Adrenal gland (tissue), 12 donors: ENCODE data around the gene UPK3BL1. TPM values are rescaled to one million over a fixed set of nuclear protein-coding genes. Genes with fewer than 3 reads are reported as not detected.
A peak's percentile ranks its signal among the peaks of the same experiment; 100 is the strongest.
"Not testable (repeated sequence)": the region's sequence is repeated elsewhere in the genome, so short reads cannot be mapped to it uniquely, and the experiment has no call there.

Experiments used
- DNase-seq, 7 donors: peaks; one replicate each; pipeline ENCODE4 v3.0.0-alpha.2; 2019 to 2020
- H3K27ac ChIP-seq, 5 donors: fragments of 200-600 bp; sonication (generic) in 4 of 5; 1 replicate in 3 of 5; 2 replicates in 2 of 5; pipeline versions ENCODE4 v1.5.1 to v1.8.0; 2016 to 2020; ENCODE audit warnings: mild to moderate bottlenecking in 1 of 5
- H3K27me3 ChIP-seq: fragments of 200-600 bp; 2 replicates; pipeline ENCODE4 v1.8.0; 2021
- H3K36me3 ChIP-seq, 2 donors: fragments of 200-600 bp; replicated peaks in 1 of 2; 1 replicate in 1 of 2; 2 replicates in 1 of 2; pipeline versions ENCODE4 v1.5.1 to v1.8.0; 2018 to 2022
- H3K4me1 ChIP-seq, 2 donors: fragments of 200-600 bp; replicated peaks in 1 of 2; 1 replicate in 1 of 2; 2 replicates in 1 of 2; pipeline versions ENCODE4 v1.5.1 to v1.8.0; 2018 to 2021
- H3K4me3 ChIP-seq, 4 donors: fragments of 200-600 bp; sonication (generic) in 3 of 4; one replicate each; pipeline ENCODE4 v1.5.1; 2016 to 2018
- H3K9me3 ChIP-seq, 3 donors: fragments of 200-600 bp; sonication (generic) in 1 of 3; replicated peaks in 1 of 3; 1 replicate in 2 of 3; 2 replicates in 1 of 3; pipeline versions ENCODE4 v1.5.1 to v1.8.0; 2016 to 2021
- WGBS, 4 donors: extraction: QIAGEN DNeasy Blood & Tissue Kit in 2 of 4; methylation state at CpG; one replicate each; pipeline versions ENCODE4 v1.1.5 to v1.1.7; 2013 to 2017; 5-methylcytosine and 5-hydroxymethylcytosine counted together
- intact Hi-C, 2 donors: fragments of 100-400 bp; cut with DNase I; formaldehyde crosslinking; loops; one replicate each; pipeline versions ENCODE4 v1.14.1 to v1.15.0; 2022 to 2023
- polyA plus RNA-seq, 3 donors: library from polyadenylated mRNA; stranded (reverse); fragments of 200-250 nt in 2 of 3; fragments of 350-450 nt in 1 of 3; fragmentation: Illumina TruSeq in 1 of 3; extraction: RNeasy Lipid Tissue Mini Kit (QIAGEN cat#74804) in 1 of 3; gene quantifications; one replicate each; pipeline ENCODE4 v1.2.3, GENCODE V29; 2013 to 2014
- total RNA-seq, 9 donors: library from RNA; depleted of rRNA in 4 of 9; stranded (reverse); fragments of >200 nt in 4 of 9; fragments of 120-200 nt in 1 of 9; fragmentation: NEBNext Ultra II Directional in 1 of 9; extraction: Animal tissue kit (Norgen Biotek cat#: 25700) in 1 of 9; gene quantifications; one replicate each; pipeline versions ENCODE4 v1.1.0 to v1.2.4, GENCODE V29; 2013 to 2023
- donor health status: healthy with polysubstance abuse.
- donor health status: Bipolar disorder and iron deficiency.
- donor health status: DM: yes; HTN: yes; CAD: no.
- donor health status: DM: no; HTN: no; CAD: no.
- donor health status: DM: no; HTN: no; CAD: no.
- donor health status: DM: yes; HTN: yes; CAD: no.

UPK3BL1 gene
- total and polyA plus RNA-seq, 12 donors: 3.4 to 137 (median 15.4) TPM

GRCh38 chr7:102671166-102671955 is 28.8 kb upstream of the UPK3BL1 start, which contains the start of gene POLR2J2:
Gene POLR2J2 (minus strand): TSS chr7:102671663. CDS start chr7:102671601, 62 bp downstream.
- H3K27me3 ChIP-seq, H3K4me1 ChIP-seq, H3K27ac ChIP-seq, intact Hi-C loops, H3K9me3 ChIP-seq, H3K36me3 ChIP-seq: not testable (repeated sequence)
- peak within 1 kb of the TSS in 1 of 4 donors; percentile 45 for H3K4me3 ChIP-seq
- DNase-seq: peak in 4 of 7 donors; percentile 78 to 82 (median 78)
- 1 to 2% methylated on average over 17 to 24 of the region's 63 CpGs; no CpG with 5 or more reads in 2 of the 4 donors for WGBS, 4 donors

GRCh38 chr7:102667523-102667922 is 24.9 kb upstream of the UPK3BL1 start:
- not testable (repeated sequence) for H3K4me3 ChIP-seq

GRCh38 chr7:102666850-102667249 is 24.3 kb upstream of the UPK3BL1 start:
- H3K4me3 ChIP-seq, H3K27me3 ChIP-seq, H3K9me3 ChIP-seq, H3K36me3 ChIP-seq, H3K27ac ChIP-seq, DNase-seq, H3K4me1 ChIP-seq, intact Hi-C loops: not testable (repeated sequence)
- no CpG with 5 or more reads among the region's 16 CpGs for WGBS, 4 donors

More at GRCh38 chr7:102667523-102667922, 24.9 kb upstream of the UPK3BL1 start:
- intact Hi-C loops, H3K9me3 ChIP-seq, H3K27ac ChIP-seq, DNase-seq, H3K27me3 ChIP-seq, H3K4me1 ChIP-seq, H3K36me3 ChIP-seq: not testable (repeated sequence)
- 93 to 96% methylated on average over 8 of the region's 14 CpGs; no CpG with 5 or more reads in 2 of the 4 donors for WGBS, 4 donors

GRCh38 chr7:102664765-102665164 is 22.2 kb upstream of the UPK3BL1 start:
- H3K4me3 ChIP-seq, H3K36me3 ChIP-seq, H3K4me1 ChIP-seq, intact Hi-C loops, H3K27ac ChIP-seq, H3K27me3 ChIP-seq, DNase-seq, H3K9me3 ChIP-seq: not testable (repeated sequence)
- 69 to 85% (median 72%) methylated on average over 4 to 8 of the region's 11 CpGs for WGBS, 4 donors

GRCh38 chr7:102649924-102650323 is 7.3 kb upstream of the UPK3BL1 start, which contains the start of gene SPDYE2B:
Gene SPDYE2B (plus strand): TSS chr7:102650319. CDS start chr7:102652349, 2,030 bp downstream.
- H3K27me3 ChIP-seq, intact Hi-C loops, H3K9me3 ChIP-seq, H3K27ac ChIP-seq, DNase-seq, H3K4me3 ChIP-seq, H3K4me1 ChIP-seq, H3K36me3 ChIP-seq: not testable (repeated sequence)
- WGBS, 4 donors: no CpG with 5 or more reads among the region's 4 CpGs

GRCh38 chr7:102647813-102648212 is 5.2 kb upstream of the UPK3BL1 start:
- H3K4me3 ChIP-seq, H3K9me3 ChIP-seq, intact Hi-C loops, H3K27ac ChIP-seq, H3K36me3 ChIP-seq, H3K4me1 ChIP-seq, H3K27me3 ChIP-seq: not testable (repeated sequence)
- 94 to 100% (median 97%) methylated on average over 4 to 7 of the region's 7 CpGs for WGBS, 4 donors
- DNase-seq: peak in 2 of 7 donors; percentile 13 to 21

- H3K4me1 ChIP-seq, H3K4me3 ChIP-seq, DNase-seq, H3K9me3 ChIP-seq, H3K36me3 ChIP-seq, intact Hi-C loops, H3K27me3 ChIP-seq, H3K27ac ChIP-seq: not testable (repeated sequence)
- no CpG with 5 or more reads among the region's 1 CpG for WGBS, 4 donors
These were observed 813 bp upstream of the UPK3BL1 start for GRCh38 chr7:102643404-102643803.

- H3K9me3 ChIP-seq, H3K27me3 ChIP-seq, intact Hi-C loops, H3K36me3 ChIP-seq, H3K27ac ChIP-seq, H3K4me1 ChIP-seq, H3K4me3 ChIP-seq: not testable (repeated sequence)
- WGBS, 4 donors: 60 to 93% (median 86%) methylated on average over 1 to 7 of the region's 11 CpGs
- peak in 4 of 7 donors; percentile 7 to 47 (median 14) for DNase-seq
These were observed 3.7 kb downstream of the UPK3BL1 start for GRCh38 chr7:102638848-102639247.

- H3K9me3 ChIP-seq, intact Hi-C loops, H3K27me3 ChIP-seq, H3K4me3 ChIP-seq, H3K4me1 ChIP-seq, H3K27ac ChIP-seq, H3K36me3 ChIP-seq: not testable (repeated sequence)
- DNase-seq: peak in 3 of 7 donors; percentile 5 to 46 (median 13)
- WGBS, 4 donors: 87 to 100% (median 89%) methylated on average over 2 to 9 of the region's 13 CpGs
These were observed 5.6 kb downstream of the UPK3BL1 start for GRCh38 chr7:102636956-102637355.

GRCh38 chr7:102635354-102635753 is 7.2 kb downstream of the UPK3BL1 start:
- H3K36me3 ChIP-seq, H3K9me3 ChIP-seq, H3K27ac ChIP-seq, DNase-seq, H3K27me3 ChIP-seq, H3K4me1 ChIP-seq, H3K4me3 ChIP-seq, intact Hi-C loops: not testable (repeated sequence)
- WGBS, 4 donors: 84% methylated on average over 3 of the region's 5 CpGs; no CpG with 5 or more reads in 3 of the 4 donors

GRCh38 chr7:102634299-102634698 is 8.3 kb downstream of the UPK3BL1 start:
- H3K27me3 ChIP-seq, H3K4me1 ChIP-seq, intact Hi-C loops, H3K9me3 ChIP-seq, H3K36me3 ChIP-seq, H3K4me3 ChIP-seq, H3K27ac ChIP-seq: not testable (repeated sequence)
- 74 to 78% (median 78%) methylated on average over 2 to 5 of the region's 6 CpGs; no CpG with 5 or more reads in 1 of the 4 donors for WGBS, 4 donors
- peak in 3 of 7 donors; percentile 2 to 11 (median 6) for DNase-seq
